ENCODE data around the gene LAMA3.

LAMA3 gene

DNA sequence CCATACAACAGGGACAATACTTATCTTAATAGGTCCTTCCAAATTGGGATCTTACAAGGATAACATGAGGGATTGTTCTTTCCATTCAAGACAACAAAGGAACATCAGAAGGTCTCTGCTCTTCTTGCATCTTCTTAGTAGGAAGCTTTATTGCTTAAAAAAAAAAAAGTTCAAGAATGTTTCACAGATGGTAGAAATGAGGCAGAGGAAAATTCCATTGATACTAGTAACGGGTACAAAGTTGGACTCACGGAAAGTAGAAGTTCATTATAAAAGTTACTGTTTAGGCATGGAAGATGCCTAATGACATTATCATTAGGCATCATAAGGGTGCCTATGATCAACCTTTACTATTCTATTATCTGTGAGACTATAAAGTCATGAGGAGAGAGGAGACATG is 136.2 kb downstream of the LAMA3 start:
- no peak for DNase-seq

DNA sequence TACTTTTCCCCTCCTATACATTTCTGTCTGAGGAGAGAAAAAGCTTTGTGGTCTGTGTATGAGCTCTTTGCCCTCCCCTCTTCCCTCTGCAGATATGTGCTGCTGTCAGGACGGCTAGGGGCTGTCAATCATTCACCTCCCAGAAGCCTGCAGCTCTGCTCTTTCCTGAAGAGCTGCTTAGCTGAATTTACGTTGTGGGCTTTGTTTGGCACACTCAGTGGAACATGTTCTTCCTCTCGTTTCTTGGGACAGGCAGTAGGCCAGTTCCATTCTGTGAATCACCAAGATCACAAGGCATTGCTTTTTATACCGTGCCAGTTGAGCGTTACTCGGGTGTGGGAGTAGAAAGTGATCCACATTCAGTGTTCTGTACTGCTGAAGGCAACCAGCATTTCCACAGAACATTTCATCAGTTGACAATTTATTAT is 136.7 kb downstream of the LAMA3 start:
- DNase-seq = no peak

DNA sequence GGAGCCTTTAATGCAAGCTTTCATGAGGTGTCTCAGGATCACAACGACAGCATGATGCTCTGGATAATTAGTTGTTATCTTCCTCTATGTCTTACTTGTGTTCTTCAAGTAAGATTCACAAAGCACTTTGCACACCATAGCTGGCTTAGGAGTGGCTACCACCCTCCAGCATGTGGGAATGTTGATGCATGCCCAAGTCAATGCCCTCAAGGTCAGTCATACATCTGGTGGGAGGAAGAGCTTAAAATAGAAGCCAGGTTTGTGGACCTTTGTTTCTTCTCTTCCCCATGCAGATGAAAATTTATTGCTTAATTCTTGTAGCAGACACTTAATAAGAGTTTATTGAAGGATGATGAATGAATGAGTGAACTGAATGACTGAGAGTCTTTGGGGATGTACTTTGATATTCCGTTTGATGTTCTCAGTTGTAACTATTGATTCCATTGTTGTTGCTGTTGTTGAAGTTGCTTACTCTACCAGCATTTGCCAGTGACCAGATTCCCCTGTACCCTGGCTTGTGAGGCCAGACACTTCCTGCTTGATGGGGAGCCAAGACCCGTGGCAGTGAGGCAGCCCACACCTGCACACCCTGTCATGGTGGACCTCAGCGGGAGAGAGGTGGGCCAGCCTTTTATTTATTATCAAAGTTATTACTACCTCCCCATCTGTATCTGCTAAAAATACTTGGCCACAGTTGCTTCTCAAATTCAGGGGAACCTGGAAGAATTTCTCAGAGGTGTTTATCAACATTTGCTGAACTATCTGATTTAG is 137.8 kb downstream of the LAMA3 start:
- DNase-seq = no peak

DNA sequence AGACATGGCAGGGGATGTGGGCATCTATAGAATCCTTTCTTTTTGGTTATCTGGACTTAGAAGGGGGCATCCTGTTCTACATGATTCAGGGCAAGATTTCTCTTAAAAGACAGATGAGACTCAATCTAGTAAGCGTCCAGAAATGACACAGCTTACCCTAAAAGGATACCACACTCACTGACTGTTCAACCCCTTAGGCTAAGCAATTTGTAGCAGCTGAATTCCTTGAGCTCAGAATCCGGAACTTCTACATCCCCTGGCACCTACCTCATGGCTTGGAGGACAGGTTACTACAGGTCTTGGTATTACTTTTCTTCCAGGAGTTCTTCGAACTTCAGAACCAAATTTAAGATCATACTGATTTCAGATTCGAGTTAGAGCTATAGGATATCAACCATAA is 138.4 kb downstream of the LAMA3 start:
- DNase-seq = no peak

DNA sequence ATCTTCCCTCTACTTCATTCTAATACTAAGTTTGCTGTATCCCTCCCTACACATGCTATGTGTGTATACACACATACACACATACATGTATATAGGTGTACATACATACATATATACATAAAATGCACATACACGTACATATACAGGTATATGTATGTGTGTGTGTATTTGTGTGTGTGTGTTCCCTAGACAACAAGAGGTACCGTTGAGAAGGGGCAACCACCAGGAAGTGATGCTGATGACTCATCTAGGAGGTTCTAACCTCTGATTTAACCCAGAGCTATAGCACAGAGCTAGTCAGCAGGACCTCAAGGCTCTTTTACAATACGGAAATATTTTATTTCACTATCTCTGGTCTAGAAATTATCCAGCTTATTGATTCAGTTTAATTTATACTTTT is 139.2 kb downstream of the LAMA3 start:
- peak in 1 of 3 experiments; percentile 55 for DNase-seq

DNA sequence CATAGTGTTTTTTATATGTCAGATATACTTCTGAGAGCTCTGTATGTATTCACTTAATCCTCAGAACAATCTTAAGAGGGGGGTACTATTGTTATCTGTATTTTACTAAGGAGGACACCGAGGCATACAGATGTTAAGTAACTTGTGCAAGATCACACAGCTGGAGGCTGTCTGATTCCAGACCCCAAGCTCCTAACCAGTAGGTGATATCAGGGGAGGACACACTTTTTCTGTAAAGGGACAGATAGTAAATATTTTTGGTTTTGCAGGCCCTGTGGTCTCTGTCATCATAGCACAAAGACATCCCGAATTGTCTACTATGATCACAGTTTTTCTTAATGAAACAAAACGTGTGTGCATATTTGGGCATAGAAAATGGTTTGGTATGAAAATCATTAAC is 143.7 kb downstream of the LAMA3 start:
- DNase-seq = no peak

DNA sequence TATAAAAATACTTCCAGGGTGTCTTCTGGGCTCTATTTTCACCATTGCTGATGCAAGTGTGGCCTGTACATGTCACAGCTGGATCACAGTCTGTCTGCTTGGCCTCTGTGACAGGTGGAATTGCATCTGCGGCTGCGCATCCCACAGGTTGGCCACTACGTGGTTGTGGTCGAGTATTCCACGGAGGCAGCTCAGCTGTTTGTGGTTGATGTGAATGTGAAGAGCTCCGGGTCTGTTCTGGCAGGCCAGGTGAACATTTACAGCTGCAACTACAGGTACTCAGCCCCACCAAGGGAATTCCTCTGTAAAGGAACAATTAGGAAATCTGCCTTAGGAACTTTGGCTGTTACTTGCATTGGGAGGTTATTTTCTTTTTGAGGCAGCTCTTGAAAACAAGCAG is 144.5 kb downstream of the LAMA3 start:
- DNase-seq = no peak

DNA sequence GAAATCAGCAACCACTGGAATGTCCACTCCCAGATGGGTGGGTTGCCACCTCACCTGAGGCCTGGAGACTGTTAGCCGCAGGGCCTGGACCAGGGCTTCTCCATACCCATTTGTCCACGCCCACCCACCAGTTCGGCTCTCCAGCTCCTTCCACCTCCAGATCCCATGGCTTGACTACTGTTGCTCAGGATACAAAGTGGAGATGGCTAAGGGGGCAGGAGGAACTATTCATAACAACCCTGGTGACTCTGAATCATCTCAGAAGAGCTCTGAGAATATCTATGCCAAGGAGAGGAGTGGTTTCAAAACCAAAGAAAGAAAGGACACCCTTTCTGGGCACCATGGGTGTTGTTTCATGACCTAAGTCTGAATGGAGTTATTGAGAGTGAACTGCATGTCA is 145.8 kb downstream of the LAMA3 start:
- no peak for DNase-seq

DNA sequence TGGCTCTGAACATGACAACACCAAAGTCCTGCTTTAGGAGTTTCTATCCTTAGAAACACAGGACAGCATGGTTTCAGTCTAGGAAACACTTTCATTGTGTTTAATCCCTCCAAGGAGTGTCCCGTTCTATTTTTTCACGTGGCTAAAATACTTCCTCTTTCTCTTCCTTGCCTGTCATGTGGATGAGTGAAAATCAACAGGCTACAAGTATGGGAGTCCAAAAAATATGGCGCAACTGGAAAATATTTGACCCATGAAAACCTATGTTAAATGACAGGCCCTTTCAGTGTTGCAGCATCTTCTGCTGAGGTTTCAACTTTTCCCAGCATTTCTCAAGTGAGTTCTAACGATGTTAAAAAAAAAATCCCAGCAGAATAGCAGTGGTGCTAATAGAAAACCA is 146.3 kb downstream of the LAMA3 start:
- DNase-seq = no peak

DNA sequence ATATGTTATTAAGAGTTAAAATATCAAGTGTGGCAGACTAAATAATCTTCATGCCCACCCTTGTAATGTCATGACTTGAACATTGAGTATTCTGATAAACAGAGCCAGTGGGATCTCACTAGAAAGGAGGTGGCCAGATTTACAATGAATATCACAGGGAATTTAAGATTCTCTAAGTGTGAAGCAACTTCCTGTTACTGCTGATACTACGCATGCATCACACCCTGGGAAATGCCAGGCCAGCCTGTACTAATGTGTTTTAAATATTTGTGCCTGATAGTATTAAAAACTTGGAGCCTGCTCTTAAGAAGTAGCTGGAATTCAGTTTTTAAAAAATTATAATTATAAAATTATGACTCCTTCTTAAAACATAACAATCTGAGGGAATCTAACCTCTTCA is 148.3 kb downstream of the LAMA3 start:
- DNase-seq = no peak

DNA sequence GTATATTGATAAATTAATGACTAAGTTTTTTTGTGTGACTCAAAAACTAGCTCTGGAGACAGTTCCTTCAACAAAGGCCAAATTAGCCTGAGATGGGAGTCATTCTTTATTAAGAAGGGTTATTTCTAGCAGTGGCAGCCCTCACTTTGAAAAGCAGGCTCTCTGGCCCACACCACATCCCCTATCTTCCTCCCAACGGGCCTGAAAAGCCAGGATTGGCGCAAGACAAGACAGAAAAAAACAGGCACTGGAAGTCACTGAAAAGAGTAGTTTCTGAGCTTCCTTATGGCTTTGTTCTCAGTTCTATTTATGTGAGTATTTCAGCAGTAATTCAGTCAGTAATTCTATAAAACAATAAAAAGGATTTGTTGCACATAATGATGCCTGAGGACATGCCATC is 149.0 kb downstream of the LAMA3 start:
- DNase-seq = no peak

DNA sequence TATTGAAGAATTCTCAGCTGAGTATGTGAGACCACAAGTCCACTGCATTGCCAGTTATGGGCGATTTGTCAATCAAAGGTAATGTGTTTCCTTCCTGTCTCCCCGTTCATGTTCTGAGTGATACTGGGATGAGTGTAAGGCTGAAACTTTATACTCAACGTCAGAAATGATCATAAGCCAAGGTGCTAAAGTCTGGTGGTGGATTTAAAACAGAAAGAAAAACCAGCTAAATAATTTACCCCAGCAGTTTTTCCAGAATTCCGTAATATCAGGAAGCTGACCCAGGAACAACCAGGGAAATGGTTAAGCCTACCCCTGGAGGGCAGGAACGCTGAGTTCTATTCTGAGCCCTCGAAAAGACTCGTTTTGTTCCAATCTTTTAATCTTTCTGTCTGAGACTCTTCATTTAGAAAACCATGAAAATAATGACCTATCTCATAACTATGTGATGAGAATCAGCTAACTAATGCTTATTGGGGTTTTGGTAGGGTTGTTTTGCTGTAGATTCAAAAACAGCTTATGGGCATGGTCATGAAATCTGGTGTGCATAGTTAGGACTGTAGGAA is 149.6 kb downstream of the LAMA3 start:
- DNase-seq = no peak

DNA sequence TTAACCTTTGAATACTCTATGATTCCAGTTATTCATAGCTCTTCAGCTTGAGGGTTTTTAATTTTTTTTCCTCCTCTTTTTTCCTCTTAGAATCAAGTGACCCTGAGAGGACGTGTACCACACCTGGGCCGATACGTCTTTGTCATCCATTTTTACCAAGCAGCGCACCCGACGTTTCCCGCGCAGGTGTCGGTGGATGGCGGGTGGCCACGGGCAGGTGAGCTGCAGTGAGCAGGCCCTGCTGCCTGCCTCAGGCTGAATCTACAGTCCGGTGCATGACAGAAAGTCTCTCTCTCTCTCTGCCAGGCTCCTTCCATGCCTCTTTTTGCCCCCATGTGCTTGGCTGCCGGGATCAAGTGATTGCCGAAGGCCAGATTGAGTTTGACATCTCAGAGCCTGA is 153.1 kb downstream of the LAMA3 start:
- DNase-seq = no peak

DNA sequence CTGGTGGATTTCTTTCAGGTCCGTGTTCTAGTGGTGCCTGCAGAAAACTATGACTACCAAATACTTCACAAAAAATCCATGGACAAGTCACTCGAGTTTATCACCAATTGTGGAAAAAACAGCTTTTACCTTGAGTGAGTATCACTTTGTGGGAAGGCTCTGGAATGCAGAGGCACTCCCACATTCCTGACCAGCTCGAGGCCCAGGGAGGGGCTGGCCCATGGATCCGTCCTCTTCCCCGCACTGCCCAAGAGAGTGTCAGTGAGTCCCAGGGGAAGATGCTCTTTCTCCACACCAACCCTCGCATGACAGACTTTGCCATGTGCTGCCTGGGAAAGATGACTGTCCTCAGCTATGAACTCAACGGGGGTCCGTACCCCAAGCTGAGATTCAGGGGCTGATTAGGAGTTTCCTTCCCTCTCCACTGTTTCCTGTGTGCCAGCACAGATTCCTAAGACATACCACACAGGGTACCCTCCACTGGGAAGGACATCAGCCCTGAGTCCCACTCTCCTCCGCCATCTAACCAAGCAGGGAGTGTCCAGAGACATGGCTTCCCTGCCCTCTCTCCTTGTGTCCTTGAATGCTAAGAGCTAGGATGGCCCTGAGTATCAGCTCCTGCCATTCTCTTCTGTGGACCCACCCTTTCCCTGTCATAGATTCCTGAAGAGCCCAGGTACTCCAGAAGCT is 155.9 kb downstream of the LAMA3 start:
- no peak for DNase-seq

DNA sequence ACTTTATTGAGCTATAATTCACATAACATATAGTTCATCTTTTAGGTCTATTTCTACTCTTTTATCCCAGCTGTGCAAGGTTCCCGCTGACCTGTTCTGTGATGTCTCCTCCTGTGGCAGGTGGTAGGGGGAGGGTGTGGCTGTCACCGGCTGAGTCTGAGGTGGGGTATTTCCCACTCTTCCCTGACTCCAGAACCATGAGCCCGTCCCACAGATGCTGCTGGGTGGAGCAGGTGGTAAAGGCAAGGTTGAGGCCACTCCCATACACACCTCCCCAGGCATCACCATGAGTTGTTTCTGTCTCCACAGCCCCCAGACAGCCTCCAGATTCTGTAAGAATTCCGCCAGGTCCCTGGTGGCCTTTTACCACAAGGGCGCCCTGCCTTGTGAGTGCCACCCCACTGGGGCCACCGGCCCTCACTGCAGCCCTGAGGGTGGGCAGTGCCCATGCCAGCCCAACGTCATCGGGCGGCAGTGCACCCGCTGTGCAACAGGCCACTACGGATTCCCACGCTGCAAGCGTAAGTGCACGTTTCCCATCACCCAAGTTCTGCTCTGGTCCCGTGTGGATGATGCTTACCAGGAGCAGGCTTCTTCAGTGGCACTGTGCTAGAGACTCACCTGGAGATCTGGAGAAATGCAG is 156.9 kb downstream of the LAMA3 start:
- DNase-seq = no peak

DNA sequence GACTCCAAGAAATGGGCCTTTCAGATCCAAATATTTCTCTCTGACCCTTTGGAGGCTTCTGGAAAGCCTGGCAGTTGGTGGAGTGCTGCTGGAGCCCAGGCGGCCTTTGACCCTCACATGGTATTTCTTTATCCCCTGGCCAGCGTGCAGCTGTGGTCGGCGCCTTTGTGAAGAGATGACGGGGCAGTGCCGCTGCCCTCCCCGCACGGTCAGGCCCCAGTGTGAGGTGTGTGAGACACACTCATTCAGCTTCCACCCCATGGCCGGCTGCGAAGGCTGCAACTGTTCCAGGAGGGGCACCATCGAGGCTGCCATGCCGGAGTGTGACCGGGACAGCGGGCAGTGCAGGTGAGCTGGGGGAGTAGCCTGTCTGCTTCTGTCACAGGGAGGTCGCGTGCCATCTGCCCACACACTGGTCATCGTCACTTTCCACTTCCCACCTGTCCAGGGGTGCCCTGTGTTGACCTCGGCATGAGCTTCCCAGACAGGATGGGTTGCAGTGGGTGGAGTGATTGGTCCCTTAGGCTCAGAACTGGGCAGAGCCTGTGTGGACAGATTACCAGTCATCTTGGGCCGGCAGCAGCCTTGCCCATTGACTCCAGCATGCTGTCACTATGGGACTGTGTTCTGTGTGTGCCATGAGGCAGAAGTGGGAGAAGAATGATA is 158.2 kb downstream of the LAMA3 start:
- no peak for DNase-seq

DNA sequence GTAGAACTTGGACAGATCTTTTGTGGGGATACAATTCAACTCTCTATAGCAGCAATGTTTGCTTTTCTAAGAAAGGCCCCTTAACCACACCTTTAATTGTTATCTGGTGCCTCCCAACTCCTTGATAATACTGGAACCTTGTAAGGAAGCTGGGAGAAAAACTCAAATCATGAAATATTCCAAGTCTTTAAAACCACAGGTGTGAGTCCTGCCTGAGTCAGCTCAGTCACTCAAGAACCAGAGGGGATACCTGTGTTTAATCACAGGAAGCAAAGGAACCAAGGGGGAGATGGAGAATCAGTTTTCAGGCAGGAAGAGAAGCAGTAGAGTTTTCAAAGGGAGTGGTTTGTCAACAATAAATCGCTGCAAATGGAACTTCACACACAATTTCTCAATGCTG is 159.9 kb downstream of the LAMA3 start:
- peak in 1 of 3 experiments; percentile 16 for DNase-seq

DNA sequence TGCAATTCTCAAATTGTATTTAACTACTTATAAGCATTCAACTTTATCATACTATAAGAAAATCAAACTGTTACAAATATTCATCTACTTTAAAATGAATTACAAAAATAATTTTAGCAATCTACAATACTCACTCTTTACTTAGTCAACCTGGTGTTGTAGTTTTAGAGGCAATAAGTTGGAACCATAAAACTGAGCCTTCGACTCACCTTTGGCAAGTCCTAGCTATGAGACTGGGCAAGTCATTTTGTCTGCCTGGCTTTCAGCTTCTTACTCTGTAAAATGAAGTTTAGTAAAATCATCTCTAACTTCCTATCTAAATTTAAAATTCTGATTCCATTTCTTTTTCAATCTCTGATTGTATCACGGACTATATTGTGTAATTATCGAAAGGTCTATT is 161.0 kb downstream of the LAMA3 start:
- no peak for DNase-seq

DNA sequence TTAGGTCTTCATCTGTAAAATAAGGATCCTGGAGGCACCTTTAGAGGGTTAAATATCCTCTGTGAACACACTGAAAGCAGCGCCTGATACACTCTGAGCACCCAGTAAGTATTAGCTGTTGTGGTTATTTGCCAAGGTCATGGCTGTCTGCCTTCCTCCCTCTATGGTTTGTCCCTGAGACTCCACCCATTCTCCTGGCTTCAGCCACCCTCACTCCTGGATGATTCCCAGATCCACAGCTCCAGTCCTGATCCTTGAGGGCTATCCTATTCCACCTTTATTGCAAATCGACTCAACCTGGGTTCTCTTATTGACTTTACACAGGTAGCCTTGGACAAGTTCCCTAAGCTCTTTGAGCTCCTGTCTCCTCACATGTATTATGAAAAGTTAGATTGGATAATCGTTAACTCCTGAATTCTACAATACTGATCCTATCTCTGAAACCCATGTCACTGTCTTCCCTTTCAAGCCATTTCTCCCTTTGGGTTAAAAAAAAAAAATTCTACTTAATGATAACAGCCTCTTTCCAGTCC is 162.3 kb downstream of the LAMA3 start:
- no peak for DNase-seq

DNA sequence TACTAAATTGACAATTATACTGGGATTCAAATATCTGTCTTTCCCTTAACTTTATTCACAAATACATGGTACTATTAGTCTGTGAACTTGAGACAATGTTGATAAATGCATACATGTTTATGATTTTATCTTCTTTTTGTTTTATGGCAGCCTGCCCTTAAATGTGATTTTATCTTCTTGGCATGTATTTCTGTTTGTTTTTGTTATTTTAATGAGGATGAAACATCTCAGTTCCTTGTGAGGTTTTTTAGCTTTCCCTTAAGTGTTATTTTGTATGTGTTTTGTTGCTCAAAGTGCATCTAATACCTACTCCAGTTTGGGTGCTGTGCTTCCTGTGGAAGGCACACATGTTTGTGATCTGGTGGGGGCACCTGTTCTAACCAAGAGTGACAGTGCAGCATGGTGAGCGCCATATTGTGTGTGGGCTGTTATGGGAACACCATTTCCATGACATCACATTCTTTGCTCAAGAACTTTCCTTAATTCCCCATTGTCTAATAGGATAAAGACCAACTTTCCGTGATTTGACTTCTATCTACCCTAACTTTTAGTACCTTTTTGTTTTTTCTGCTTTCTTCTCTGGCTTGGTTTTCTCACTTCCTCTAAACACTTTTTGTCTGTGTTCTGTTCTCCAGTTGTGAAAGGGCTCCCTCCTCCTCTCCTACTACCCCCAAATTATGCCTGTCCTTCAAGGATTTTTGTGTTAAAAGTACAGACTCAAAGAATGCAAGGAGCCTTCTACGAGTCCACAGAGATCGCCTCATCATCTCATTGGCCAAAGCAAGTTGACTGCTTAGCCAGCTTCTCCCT is 163.2 kb downstream of the LAMA3 start:
- DNase-seq = no peak

DNA sequence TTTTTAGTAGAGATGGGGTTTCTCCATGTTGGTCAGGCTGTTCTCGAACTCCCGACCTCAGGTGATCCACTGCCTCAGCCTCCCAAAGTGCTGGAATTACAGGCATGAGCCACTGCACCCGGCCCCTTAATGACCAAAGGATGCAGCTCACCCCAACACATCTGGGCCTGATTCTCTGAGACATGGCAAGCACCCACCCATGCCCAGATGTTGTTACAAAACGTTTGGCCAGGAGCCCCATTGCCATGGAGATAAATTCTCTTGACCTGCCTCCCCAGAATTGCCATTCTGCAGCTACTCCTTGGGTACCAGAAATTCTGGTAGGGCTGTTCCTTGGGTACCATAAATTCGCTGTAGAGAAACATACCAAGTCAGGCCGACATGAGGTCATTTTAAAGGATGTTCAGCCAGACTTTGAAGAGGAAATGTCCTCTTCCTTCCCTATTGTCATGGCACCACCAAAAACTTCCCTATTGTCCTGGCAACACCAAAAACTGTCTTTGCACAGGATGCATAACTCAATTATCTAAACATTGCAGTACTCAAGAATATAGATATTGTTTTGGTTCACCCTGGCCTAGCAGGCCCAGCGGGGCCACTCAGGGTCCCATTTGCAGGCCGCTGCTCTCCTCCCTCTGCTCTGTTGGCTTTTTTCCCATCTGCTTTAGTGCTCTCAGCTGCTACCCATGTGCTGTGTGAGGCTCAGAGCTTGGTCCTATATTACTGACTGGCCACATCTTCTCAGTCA is 164.4 kb downstream of the LAMA3 start:
- no peak for DNase-seq
